GOT3 (cell line): ENCODE data around the gene FRMD6.

Source experiments
- DNase-seq: peaks from one replicate; lab custom pipeline; 2025; ENCODE audit warnings: mixed read lengths; lab: John Stamatoyannopoulos, UW

Gene FRMD6

DNA sequence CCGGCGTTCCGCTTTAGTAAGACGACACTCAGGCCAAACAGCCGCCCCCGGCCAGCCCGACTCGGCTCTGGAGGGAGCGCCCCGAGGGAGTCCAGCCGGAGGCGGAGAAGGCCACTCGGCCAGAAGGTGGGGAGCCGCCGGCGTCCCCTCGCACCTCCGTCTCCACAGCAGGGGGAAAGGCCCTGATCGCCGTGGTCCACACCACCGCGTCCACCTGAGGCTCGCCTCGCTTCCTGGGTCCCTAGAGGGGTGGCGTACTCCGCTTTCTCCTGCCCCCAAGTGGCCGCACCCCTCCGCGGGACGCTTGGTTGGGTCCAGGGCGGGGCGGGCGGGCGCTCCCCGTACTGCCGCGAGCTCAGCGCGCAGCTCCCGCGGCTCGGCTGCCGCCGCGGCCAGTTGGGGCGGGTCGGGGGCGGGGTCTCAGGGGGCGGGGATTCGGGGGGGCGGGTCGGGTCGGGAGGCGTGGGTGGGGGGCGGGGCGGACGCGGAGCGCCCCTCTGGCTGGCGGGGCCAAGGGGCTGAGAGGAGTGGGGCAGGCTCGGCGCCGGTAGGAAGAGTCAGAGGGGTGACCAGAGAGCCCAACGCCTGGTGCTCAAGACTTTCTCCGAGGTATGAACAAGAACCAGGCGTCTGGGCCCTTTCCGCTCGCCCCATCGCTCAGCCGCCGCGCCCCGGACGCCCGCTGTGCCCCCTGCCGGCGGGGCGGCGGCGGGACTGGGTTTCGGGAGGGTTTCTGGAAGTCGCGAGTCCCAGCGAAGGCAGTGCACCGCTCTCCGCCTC, at the start of gene FRMD6:
Gene FRMD6 (plus strand): TSS at position 523 of the 780 bp plus-strand sequence. CDS start 37,927 bp downstream, outside the sequence.
- peak; percentile 59 for DNase-seq

DNA sequence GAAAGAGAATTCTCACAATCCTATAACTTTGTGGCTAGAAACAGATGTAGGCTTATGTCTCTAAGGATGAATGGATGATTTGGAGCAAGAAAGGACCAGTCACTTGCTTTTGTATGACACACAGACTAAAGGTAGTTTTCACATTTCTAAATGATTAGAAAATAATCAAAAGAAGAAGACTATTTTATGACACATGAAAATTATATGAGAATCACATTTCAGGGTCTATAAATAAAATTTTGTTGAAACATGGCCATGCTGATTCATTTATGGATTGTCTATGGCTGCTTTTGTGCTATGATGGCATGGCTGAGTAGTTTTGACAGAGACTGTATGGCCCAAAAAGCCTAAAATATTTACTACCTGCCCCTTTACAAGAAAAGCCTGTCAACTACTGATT, 49.4 kb upstream of the FRMD6 start:
- DNase-seq = no peak

DNA sequence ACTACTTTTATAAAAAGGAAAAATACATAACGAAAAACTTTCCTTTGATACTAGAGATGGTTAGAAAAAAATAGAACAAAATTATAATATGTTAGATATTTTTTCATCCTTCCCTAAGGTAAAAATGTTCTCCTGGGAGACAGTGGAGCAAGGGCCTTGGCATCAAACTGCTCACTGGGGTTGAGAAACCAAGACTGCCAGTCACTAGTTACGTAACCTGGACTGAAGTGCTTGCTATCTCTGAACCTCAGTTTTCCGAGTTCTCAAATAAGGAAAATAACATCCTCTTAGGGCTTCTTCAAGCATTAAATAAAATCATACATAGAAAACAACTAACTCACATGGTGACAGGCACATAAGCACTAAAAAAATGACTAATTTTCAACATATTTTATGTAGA, 48.2 kb upstream of the FRMD6 start:
- no peak for DNase-seq

DNA sequence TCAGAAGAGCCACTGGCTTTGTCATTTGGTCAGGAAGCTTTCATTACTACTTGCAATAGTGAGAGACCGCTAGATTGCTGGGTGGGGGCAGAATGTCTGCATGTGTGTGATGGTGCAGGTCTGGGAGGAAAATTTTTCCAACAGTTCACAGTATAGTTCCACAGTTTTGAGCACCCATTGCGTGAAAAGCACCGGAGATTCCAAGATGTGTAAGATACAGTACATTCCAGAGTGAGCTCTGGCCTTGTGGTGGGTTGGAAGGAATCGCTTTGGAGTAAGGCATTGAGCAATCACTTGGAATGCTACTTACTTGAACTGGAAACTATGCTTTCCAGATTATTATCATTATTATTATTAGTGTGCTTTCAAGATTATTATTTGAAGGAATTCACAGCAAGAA, 47.6 kb upstream of the FRMD6 start:
- no peak for DNase-seq

DNA sequence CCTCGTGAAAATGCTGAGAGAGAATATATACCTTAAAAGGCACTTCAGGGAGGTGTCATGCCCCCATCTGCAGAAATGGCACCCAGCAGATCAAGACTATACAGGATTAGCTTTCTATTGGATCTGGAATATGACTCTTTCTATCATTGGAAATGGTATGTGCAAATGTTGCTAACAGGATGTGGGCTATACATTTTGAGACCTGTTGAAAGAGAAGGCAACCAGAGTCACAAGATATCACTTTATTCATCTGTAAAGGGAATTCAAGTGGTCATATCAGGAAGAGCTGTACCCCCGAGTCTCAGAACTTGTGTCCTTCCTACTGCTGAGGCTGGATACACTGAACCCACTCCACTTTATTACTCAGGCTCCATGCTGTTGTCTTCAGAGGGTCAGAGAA, 46.1 kb upstream of the FRMD6 start:
- no peak for DNase-seq

DNA sequence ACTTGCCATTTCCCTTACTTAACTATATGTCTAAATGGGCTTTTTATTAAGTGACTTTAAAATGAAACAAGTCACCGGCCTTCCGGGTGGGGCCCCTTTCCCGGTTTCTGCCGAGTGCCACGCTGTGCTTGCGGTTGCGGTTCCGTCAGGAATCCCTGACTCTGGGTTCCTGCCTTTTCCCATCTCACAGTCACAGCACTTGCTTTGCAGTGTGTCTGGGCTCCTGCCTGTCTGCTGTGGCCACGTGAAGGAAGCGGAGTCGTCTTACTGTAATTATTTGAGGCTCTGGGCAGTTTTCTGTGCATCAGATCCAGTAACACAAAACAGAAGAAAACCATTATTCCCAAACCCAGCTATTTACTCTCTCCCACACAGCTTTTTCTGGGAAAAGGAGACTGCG, 44.0 kb upstream of the FRMD6 start:
- no peak for DNase-seq

DNA sequence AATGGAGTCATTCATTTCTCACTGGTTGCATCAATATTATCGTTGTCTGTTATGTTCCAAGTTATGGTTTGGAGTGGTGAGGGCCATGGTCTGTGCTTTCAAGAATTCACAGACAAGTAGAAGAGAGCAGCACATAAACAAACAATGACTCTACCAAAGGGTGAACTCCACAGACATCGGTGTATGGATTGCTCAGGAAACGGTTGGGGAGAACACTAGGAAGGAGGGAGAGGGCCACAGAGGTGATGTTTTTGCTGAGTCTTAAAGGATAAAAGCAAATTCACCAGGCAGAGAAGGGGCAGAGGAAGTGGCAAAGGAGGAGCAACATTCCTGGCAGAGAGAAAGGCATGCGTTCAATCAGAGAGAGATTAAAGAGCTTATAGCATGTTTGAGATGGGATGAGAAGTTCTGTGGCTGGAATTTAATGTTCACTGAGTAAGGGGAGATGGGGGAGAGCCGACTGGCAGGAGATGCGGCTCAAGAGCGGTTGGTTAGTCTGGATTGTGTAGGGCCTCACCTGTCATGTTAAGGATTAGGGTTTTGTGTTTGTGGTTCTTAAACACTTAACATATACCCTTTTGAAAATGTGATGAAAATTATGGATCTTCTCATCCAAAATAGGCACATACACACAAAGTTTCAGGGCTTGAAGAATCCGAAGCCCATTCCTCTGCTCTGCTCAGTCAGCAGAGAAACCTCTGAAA, 42.3 kb upstream of the FRMD6 start:
- DNase-seq = no peak

DNA sequence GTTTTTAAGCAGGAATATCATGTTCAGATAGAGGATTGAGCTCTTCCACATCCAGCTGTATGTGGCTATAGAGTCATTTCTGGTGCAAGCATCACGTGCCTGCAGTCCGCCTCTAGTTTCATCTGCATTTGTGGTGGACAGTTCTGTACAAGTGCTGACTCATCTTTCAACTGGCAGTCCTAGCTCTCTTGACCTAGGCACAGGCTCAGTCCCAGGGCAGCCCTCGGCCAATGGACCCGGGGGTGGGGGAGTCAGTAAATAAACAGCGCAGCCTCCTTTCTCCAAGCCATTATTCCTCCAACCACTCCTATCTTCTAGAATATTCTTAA, 41.8 kb upstream of the FRMD6 start:
- DNase-seq = no peak

DNA sequence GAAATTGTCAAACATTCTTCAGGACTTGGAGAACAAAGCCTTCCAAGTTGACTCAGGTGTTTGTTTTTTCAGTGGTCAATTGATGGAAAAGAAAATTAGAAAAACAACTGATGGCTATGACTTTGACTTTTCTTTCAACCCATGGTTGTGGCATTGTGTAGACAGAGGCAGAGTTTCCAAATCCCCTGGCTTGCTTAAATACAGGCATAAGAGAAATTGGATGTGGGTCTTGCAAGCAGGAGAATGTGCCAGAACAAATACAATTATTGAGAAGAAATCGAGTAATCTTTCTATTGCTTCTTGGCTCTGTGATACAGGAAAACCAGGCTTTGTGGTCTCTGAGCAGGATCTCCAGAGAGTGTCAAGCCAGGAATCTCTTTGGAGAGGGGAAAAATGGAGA, 40.9 kb upstream of the FRMD6 start:
- no peak for DNase-seq

DNA sequence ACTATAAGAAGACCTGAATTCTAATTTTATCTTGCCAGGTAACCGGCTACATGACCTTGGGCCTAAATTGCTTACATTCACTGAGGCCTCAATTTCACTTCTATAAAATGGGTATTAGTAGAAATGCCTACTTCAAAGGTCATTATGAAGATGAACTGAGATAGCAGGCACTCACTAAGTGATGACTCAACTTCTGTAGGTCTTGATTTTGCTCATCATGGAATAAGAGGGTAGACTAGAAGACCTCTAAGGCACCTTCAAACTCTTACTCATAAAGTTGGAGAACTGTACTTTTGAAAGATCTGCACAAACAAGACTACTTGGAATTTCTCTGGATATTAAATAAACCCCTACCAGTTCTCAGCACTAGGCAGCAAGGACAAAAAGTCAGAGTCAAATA, 39.3 kb upstream of the FRMD6 start:
- DNase-seq = no peak

DNA sequence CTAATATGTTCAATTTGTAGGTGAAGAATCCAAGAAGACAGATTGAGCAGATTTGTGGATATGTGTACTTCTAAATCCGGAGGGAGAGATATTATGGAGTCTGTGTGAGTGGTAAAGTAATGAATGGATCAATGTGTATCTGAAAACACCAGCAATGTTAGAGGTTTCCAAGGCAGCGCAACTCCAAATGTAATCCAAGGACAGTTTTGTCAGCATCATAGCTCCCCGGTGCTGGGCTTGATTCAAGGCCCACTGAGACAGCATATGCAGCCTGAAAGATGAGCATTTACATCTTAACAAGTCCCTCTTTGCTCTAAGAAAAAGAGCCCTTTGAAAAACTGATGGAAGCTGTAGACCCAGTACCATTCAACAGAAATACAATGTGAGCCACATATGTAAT, 38.3 kb upstream of the FRMD6 start:
- DNase-seq = no peak

DNA sequence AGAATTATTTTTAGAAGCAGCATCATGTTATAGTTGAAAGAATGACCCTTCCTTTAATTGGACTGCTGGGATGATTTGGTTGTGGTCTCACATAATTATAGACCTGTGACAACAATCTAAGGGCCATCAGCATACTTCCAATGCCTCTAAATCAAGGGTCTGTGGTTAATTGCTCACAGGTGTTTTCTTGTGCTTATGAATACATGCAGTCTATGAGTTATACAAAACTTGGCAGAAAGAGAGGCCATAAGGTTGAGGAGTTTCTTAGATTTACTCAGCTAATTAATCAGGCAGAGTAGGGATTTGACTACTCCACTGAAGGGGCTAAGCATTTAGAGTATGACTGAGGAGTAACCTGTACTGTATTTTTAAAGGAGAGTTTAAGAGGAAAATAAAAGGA, 37.0 kb upstream of the FRMD6 start:
- DNase-seq = no peak

DNA sequence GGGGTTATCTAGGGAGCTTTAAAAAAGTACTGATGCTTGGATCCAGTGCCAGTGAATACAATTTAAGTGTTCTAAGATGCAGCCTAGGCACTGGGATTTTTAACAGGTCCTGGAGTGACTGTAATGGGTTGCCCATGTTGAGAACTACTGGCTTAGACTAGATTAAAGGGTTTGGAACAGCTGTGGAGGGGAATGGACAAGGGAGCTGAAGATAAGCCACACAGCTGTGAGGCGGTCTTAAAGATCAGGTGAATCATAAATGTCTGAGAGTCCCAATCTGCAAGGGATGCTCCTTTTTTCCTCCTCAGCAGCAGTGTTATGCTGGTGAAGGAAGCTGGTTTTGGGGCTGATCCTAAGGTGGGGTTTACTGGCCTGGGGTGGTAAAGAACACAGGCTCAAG, 35.5 kb upstream of the FRMD6 start:
- DNase-seq = no peak

DNA sequence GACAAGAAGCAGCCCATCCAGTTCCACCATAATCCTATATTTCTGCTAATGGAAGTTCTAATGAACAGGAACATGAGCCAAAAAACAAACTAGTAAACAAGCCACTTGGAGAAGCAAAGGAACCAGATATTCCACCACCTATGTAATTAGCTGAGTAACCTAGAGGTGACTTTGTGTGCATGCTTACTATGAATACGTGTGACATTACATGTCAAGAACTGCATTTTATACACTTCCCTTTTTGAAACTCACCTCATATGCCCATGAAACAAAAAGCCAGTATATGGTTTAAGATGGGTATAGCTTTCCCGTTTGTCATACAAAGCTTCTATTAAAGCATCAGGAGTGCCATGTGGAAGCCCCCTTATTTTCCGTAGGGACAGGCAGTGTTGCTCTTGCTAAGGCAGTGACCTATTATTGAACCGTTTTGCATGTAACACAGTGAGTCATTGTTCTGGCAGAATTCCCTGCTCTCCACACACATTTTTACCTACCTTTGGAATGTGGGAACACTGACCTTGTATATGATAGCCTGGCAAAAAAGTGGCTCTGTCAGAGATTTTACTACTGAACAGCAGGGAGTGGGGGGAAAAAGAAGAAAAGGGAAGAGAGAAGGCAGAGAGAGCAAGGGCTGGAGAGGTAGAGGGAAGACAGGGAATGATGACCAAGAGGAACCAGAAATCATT, 34.8 kb upstream of the FRMD6 start:
- DNase-seq = no peak

DNA sequence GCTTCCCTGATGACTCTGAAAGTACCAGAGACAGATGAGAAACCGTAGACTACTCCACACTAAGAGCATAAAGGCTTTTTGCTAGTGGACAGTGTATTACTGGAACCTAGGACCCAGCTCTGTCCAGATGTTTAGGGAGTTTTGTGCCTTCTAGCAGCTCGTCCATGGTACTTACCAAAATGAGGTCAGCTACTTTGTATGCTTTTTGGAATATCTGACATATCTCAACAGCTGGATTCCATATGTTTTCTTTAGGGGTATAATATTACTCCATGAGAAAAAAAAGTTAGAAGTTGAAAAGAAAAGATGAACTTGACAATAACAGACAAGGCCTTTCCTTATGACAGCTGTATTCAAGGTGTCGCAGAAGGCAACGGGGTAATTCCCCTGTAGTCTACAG, 32.1 kb upstream of the FRMD6 start:
- DNase-seq = no peak

DNA sequence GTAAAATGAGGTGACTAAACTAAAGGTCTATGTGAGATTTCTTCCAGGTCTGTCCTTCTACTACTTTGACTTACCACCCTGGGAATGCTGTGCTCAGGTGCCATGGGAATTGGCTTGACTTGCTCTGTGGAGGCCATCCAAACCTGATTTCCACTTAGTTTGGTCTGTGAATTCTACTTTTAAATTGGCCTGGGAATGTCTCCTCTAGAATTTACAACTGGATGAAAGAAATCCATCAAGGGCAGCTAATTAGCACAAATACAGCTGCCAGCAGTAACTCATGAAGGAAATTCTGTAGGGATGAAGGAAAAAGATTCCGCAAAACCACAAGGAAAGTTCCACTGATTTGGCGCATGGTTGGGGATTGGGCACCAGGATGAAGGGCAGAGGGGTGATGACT, 31.7 kb upstream of the FRMD6 start:
- no peak for DNase-seq

DNA sequence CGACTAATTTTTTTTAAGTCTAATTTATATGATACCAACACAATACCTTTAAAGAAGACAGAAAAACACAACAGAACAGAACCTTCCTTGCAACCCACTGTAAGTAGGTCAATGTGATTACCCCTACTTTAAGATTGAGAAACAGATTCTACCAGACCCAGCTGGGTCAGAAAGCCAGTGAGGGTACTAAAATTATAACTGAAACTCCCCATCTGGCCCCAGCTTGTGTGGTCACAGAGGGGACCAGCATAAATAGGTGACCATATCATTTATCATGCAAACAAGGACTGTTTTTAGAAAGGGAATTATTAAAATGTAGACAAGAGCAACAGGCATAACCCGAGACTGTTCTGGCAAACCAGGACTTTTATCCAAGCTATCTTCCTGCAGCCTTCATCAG, 30.1 kb upstream of the FRMD6 start:
- DNase-seq = no peak

DNA sequence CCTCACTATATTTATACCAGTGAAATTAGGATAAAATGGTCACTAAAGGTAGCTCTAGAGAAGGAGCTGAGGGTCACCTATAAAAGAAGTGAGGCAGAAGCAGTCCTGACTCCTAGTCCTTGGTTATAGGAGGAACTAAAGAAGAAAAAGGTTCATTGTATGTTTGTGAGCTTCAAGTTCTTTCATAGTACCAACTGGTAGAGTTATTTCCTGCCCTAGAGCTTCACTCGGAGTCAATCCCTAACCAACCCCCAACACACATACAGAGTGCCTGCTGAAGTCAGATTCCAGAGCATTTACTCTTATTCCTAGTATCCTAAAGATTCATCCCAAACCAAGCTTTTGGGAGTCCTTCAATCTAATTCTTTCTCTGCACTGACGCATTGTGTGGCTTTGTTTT, 29.3 kb upstream of the FRMD6 start:
- DNase-seq = no peak

DNA sequence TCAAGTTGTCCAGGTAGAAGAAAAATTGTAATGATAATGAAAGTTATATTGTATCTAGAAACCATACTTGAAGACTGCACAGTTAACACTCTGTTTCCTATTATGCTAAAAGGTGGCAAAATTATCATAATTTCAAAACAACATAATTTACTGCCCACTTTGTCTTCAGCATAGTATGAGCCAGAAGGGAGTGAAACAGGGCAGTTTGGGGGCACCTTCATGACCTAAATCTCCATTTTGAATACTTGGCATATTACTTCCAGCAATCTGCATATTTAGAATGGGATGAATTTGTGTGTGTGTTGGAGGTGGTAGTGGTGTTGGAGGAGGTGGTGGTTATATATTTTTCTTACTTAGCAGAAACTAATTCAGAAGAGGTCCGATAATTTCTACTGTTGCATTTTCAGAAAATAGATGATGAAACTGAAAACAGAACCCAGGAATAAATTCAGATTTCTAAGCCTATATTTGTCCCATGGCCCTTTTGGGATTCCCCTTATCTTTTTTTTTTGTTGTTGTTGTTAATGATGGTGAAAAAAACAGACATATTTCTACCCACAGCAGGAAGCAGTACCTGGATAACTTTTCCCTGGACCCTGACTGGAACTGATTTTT, 26.6 kb upstream of the FRMD6 start:
- DNase-seq = no peak

DNA sequence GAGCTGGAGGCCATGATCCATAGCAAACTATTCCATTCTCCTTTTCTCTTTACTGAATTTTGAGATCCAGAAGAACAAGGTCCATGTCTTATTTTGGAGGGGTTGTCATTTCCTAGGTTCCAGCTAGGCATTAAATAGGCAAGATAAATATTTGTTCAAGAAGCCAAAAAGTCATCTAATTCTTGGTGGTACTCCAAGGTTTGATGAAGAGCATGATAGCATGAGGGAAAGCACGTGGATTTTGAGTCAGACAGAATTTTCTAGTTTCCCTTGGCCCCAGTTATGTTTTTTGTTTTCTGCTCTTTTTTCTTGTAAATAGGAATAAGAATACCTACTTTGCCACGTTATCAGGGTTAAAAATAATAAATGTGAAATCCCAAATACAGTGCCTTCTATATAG, 25.5 kb upstream of the FRMD6 start:
- DNase-seq = no peak

DNA sequence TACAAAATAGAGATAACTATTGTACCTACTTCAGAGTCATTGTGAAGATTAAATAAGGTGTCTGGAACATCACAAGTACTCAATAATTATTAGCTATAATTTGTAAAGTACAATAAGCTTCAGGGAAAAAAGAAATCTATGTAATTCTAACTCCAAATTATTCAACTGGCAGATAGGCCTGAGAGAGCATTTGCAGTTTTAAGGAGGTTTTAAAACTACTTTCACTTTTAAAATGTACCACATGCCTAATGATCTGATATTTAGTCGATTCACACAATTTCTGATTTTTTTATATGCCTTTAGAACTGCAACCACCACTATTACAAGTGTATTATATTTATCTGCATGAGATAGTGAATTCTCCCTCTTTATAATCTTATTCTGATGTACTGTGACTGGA, 24.9 kb upstream of the FRMD6 start:
- DNase-seq = no peak

DNA sequence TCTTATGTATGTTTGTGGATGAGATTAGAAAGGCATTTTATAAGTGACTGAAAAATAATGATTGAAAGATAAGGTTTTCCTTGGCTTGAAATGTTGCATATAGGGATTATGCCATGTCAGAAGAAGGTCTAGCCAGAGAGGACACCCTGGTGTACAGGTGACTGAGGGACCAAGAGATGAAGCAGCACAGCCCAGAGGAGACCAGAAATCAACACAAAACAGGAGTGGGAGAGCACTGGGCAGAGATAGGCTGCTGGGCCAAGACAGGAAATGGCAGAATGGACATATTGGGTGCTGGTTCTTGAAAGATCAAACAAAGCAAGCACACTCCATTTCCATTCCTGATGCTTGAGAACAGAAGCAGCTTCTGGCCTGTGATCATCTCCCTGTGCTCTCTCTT, 24.4 kb upstream of the FRMD6 start:
- DNase-seq = no peak

DNA sequence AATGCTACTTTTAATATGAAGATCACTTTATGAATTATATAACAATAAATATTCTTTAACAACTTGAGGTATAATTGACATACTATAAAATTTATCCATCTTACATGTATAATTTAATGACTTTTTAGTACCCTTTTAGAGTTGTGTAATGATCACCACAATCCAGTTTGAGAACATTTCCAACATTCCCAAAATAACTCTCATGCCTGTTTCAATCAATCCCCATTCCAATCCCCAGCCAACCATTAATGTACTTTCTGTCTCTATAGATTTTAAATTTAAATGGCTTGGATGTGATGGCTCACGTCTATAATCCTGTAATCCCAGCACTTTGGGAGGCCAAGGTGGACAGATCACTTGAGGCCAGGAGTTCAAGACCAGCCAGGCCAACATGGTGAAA, 23.5 kb upstream of the FRMD6 start:
- no peak for DNase-seq
